HG02610 (cell line): ENCODE data around the gene UGT1A4.

Experiments used
- ATAC-seq: cut with Tn5 transposase; IDR thresholded peaks from one replicate; pipeline ENCODE4 v1.9.1; 2021; ENCODE audit warnings: mild to moderate bottlenecking, moderate library complexity; ENCODE audit not compliant: unreplicated experiment

UGT1A4 gene

GRCh38 chr2:233718552-233718951 is at the start of gene UGT1A4:
Gene UGT1A4, plus strand, starts transcription at chr2:233718736. Its CDS starts 85 bp downstream, at chr2:233718821.
- ATAC-seq = no peak

GRCh38 chr2:233671290-233672161 is 47.0 kb upstream of the UGT1A4 start, which contains the start of gene UGT1A9:
Gene UGT1A9, plus strand, starts transcription at chr2:233671898. Its CDS starts 37 bp downstream, at chr2:233671935.
- ATAC-seq = no peak

- ATAC-seq = no peak
Measured at GRCh38 chr2:233672886-233673285, 45.6 kb upstream of the UGT1A4 start.

GRCh38 chr2:233673896-233674295 is 44.6 kb upstream of the UGT1A4 start:
- ATAC-seq = no peak

GRCh38 chr2:233674314-233674713 is 44.2 kb upstream of the UGT1A4 start:
- no peak for ATAC-seq

GRCh38 chr2:233674995-233675394 is 43.5 kb upstream of the UGT1A4 start:
- no peak for ATAC-seq

GRCh38 chr2:233676046-233676445 is 42.5 kb upstream of the UGT1A4 start:
- ATAC-seq = no peak

- no peak for ATAC-seq
Measured at GRCh38 chr2:233679196-233679595, 39.3 kb upstream of the UGT1A4 start.

GRCh38 chr2:233680361-233681045 is 38.0 kb upstream of the UGT1A4 start:
- no peak for ATAC-seq

- ATAC-seq = no peak
Measured at GRCh38 chr2:233681521-233682099, 36.9 kb upstream of the UGT1A4 start, which contains the start of gene UGT1A7. Gene UGT1A7, plus strand, starts transcription at chr2:233681901. Its CDS starts 37 bp downstream, at chr2:233681938.

- no peak for ATAC-seq
Measured at GRCh38 chr2:233684640-233685039, 33.9 kb upstream of the UGT1A4 start.

- ATAC-seq = no peak
Measured at GRCh38 chr2:233686928-233687327, 31.6 kb upstream of the UGT1A4 start.

GRCh38 chr2:233688341-233688740 is 30.2 kb upstream of the UGT1A4 start:
- ATAC-seq = no peak

- no peak for ATAC-seq
Measured at GRCh38 chr2:233689031-233689430, 29.5 kb upstream of the UGT1A4 start.

- no peak for ATAC-seq
Measured at GRCh38 chr2:233689501-233689900, 29.0 kb upstream of the UGT1A4 start.

- no peak for ATAC-seq
Measured at GRCh38 chr2:233690444-233690843, 28.1 kb upstream of the UGT1A4 start.

- no peak for ATAC-seq
Measured at GRCh38 chr2:233691443-233692433, 26.8 kb upstream of the UGT1A4 start.

- no peak for ATAC-seq
Measured at GRCh38 chr2:233692648-233693047, 25.9 kb upstream of the UGT1A4 start, which contains the start of gene UGT1A6. Gene UGT1A6, plus strand, starts transcription at chr2:233692890. Its CDS starts 115 bp downstream, at chr2:233693005.

GRCh38 chr2:233693963-233694362 is 24.6 kb upstream of the UGT1A4 start:
- ATAC-seq = no peak

- no peak for ATAC-seq
Measured at GRCh38 chr2:233698740-233699139, 19.8 kb upstream of the UGT1A4 start.
